ENCODE data around the gene C10orf120. TPM values are rescaled to one million over a fixed set of nuclear protein-coding genes. Genes with fewer than 3 reads are reported as not detected.

The C10orf120 gene
- not detected for total RNA-seq
- not detected for polyA plus RNA-seq
- long read RNA-seq, donor 1: 0 reads
- long read RNA-seq, donor 2: 0 reads
- long read RNA-seq, donor 3: 0 reads
- long read RNA-seq, donor 4: 0 reads

DNA sequence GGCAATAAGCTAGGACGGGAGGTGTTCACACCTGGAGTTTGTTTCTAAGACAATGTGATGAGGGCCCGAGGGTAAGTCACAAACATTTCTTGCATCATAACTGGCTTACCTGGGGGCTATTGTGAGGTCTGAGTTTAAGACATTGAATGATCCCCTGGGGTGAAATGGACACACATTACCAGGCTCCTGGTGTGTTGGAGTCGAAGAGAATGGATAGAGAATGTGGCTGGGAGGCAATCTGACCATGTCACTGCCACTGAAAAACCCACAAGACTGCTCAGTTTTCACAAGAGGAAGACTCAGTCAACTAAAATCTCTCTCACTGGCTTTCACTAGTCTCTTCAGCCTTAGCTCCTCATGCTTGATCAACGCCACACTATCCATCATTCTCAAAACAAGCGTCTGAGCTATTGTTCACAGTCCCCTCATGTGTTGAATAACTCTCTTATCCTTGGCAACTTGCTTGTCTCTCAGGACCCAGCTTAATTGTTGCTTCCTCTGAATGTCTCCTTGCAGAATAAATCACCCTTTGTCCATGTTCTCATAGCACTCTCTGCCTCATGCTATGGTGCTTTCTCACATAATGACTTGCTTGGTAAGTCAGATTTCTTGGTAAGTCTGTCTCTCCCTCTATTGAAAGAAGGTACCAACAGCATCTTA, at the start of gene C10orf120:
Gene C10orf120, minus strand, starts transcription at position 51 of the 660 bp plus-strand sequence. CDS start 56 bp downstream, outside the sequence.
- no peak within 1 kb of the TSS for H3K27ac ChIP-seq (ENCODE audit: low read length)
- ATAC-seq (no peak), DNase-seq (no peak)
- no peaks in the 10 kb centered on the region for H3K27me3 ChIP-seq (ENCODE audit: control insufficient read depth, insufficient read depth)
- intact Hi-C loops (cut with DNase I): loop anchor here (2.0 to 10.0 kb wide), 6 partner anchors 48 to 403 kb away; partner anchors contain the start of gene DMBT1 (in 1 of the 4)
- no peaks in the 10 kb centered on the region for H3K9me3 ChIP-seq (ENCODE audit: control insufficient read depth, low read length)
- H3K4me1 ChIP-seq (ENCODE audit: control insufficient read depth, insufficient read depth, low read length): no peaks in the 10 kb centered on the region
- WGBS: 77% methylated on average over 5 of the region's 5 CpGs
- no peak within 1 kb of the TSS for H3K4me3 ChIP-seq (ENCODE audit: low read length)

DNA sequence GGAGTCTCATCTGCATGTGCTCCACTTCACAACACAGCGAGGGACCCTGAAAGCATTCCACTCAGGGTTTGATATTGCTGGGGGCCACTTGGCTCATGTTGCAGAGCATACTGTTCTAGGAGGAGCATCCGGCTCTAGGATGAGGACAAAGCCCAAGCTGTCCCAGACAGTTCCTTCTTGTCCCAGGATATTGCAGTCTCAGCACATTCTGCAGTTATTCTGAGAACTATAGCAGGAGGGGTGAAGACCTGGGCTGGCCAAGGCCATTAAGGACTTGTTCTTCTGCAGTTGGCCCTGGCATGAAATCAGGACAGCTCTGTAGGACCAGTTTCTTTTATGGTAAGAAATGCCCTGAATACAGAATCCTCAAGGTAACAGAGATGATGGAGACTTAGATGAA, 48.9 kb upstream of the C10orf120 start:
- Histone ChIP-seq H3K27me3 (ENCODE audit: control insufficient read depth, insufficient read depth) (no peaks in the 10 kb centered on the region), H3K4me1 (ENCODE audit: control insufficient read depth, insufficient read depth, low read length) (no peaks in the 10 kb centered on the region), H3K27ac (ENCODE audit: low read length) (no peak overlapping the region), H3K4me3 (ENCODE audit: low read length) (no peak overlapping the region), H3K9me3 (ENCODE audit: control insufficient read depth, low read length) (no peaks in the 10 kb centered on the region)
- intact Hi-C loops (cut with DNase I): no loop called here
- DNase-seq (no peak), ATAC-seq (no peak)
- 51% methylated on average over 2 of the region's 2 CpGs for WGBS

DNA sequence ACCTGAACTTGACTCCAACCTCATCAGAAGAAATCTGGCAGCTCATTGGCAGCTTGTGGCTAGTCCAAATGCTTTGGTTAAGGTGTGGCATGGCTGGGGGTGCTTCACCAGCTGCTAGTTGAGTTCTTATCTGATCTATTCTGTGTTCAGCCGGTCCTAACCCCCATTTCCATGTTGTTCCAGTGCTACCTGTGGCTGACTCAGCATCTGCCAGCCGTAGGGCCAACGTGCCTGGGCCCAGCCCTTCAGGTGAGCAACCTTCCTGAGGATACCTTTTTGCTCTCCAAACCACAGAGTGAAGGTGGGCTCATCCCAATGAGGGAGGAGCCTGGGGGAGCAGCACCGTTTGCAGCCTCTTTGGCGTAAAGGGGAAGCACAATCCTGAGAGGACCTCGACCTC, 46.8 kb upstream of the C10orf120 start:
- 55% methylated on average over 6 of the region's 6 CpGs for WGBS
- intact Hi-C loops (cut with DNase I): no loop called here
- H3K9me3 ChIP-seq (ENCODE audit: control insufficient read depth, low read length): no peaks in the 10 kb centered on the region
- H3K4me3 ChIP-seq (ENCODE audit: low read length): no peak overlapping the region
- H3K4me1 ChIP-seq (ENCODE audit: control insufficient read depth, insufficient read depth, low read length): no peaks in the 10 kb centered on the region
- no peak overlapping the region for H3K27ac ChIP-seq (ENCODE audit: low read length)
- H3K27me3 ChIP-seq (ENCODE audit: control insufficient read depth, insufficient read depth): no peaks in the 10 kb centered on the region
- ATAC-seq (no peak), DNase-seq (no peak)

DNA sequence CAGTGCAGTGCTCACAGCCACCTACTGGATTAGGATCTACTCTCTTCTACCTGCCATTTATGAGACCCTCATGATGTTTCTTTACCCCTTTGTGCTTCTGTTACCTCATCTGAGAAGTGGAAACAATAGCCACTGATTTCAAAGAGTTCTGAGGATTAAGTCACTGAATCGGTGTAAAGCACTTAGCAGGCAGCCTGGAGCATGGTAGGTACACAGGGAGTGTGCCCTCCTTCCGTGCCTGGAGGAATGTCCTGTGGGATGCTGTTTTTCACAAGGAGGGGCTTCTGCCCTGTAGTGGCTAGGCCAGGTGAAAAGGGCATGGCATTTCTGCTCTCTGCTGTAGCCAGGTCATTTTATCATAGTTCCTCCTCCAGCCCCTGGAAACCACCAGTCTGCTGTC, 44.6 kb upstream of the C10orf120 start:
- Histone ChIP-seq H3K9me3 (ENCODE audit: control insufficient read depth, low read length) (no peaks in the 10 kb centered on the region), H3K27me3 (ENCODE audit: control insufficient read depth, insufficient read depth) (no peaks in the 10 kb centered on the region), H3K4me3 (ENCODE audit: low read length) (no peak overlapping the region), H3K4me1 (ENCODE audit: control insufficient read depth, insufficient read depth, low read length) (no peaks in the 10 kb centered on the region), H3K27ac (ENCODE audit: low read length) (no peak overlapping the region)
- WGBS: 61% methylated on average over 2 of the region's 2 CpGs
- intact Hi-C loops (cut with DNase I): no loop called here
- DNase-seq (no peak), ATAC-seq (no peak)

- no peak for DNase-seq
Measured at GRCh38 chr10:122740640-122741039, 41.0 kb upstream of the C10orf120 start.

DNA sequence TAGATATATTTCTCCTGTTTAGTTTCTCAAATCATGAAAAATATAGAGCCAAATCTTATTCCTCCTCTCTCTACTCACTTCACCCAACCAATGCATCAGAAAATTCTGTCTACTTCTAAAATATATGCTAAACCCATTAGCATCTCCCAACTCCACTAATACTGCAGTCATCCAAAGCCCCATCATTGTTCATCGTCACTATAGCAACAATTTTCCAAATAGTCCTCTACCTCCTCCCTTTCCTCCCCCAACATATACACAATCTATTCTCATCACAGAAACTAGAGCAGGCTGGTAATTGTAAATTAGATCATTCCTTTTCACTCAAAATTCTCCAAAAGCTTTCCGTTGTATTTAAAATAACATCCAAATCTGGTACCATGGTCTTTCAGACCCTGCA, 38.4 kb upstream of the C10orf120 start:
- H3K4me3 ChIP-seq (ENCODE audit: low read length): no peak overlapping the region
- 86% methylated on average over 2 of the region's 2 CpGs for WGBS
- no peaks in the 10 kb centered on the region for H3K27me3 ChIP-seq (ENCODE audit: control insufficient read depth, insufficient read depth)
- no peak overlapping the region for H3K27ac ChIP-seq (ENCODE audit: low read length)
- DNase-seq (no peak), ATAC-seq (no peak)
- no peaks in the 10 kb centered on the region for H3K4me1 ChIP-seq (ENCODE audit: control insufficient read depth, insufficient read depth, low read length)
- no peaks in the 10 kb centered on the region for H3K9me3 ChIP-seq (ENCODE audit: control insufficient read depth, low read length)
- intact Hi-C loops (cut with DNase I): no loop called here

More at GRCh38 chr10:122740640-122741039, 41.0 kb upstream of the C10orf120 start:
- Histone ChIP-seq H3K27me3 (ENCODE audit: control insufficient read depth, insufficient read depth) (no peaks in the 10 kb centered on the region), H3K4me3 (ENCODE audit: low read length) (no peak overlapping the region), H3K4me1 (ENCODE audit: control insufficient read depth, insufficient read depth, low read length) (no peaks in the 10 kb centered on the region), H3K27ac (ENCODE audit: low read length) (no peak overlapping the region), H3K9me3 (ENCODE audit: control insufficient read depth, low read length) (no peaks in the 10 kb centered on the region)
- WGBS: 69% methylated on average over 2 of the region's 2 CpGs
- intact Hi-C loops (cut with DNase I): no loop called here
- no peak for ATAC-seq

- intact Hi-C loops (cut with DNase I): no loop called here
- no peak overlapping the region for H3K4me3 ChIP-seq (ENCODE audit: low read length)
- DNase-seq (no peak), ATAC-seq (no peak)
- no peaks in the 10 kb centered on the region for H3K27me3 ChIP-seq (ENCODE audit: control insufficient read depth, insufficient read depth)
- H3K9me3 ChIP-seq (ENCODE audit: control insufficient read depth, low read length): no peaks in the 10 kb centered on the region
- H3K4me1 ChIP-seq (ENCODE audit: control insufficient read depth, insufficient read depth, low read length): no peaks in the 10 kb centered on the region
- 81% methylated on average over 13 of the region's 13 CpGs for WGBS
- no peak overlapping the region for H3K27ac ChIP-seq (ENCODE audit: low read length)
Measured at GRCh38 chr10:122733931-122734665, 34.5 kb upstream of the C10orf120 start.

GRCh38 chr10:122733443-122733842, 33.8 kb upstream of the C10orf120 start:
- intact Hi-C loops (cut with DNase I): no loop called here
- Histone ChIP-seq H3K4me1 (ENCODE audit: control insufficient read depth, insufficient read depth, low read length) (no peaks in the 10 kb centered on the region), H3K4me3 (ENCODE audit: low read length) (no peak overlapping the region), H3K27ac (ENCODE audit: low read length) (no peak overlapping the region), H3K27me3 (ENCODE audit: control insufficient read depth, insufficient read depth) (no peaks in the 10 kb centered on the region), H3K9me3 (ENCODE audit: control insufficient read depth, low read length) (no peaks in the 10 kb centered on the region)
- ATAC-seq (no peak), DNase-seq (no peak)
- WGBS: 52% methylated on average over 2 of the region's 2 CpGs

GRCh38 chr10:122730238-122730637, 30.6 kb upstream of the C10orf120 start:
- no peak for DNase-seq
- Histone ChIP-seq H3K4me1 (ENCODE audit: control insufficient read depth, insufficient read depth, low read length) (no peaks in the 10 kb centered on the region), H3K27ac (ENCODE audit: low read length) (no peak overlapping the region), H3K4me3 (ENCODE audit: low read length) (no peak overlapping the region), H3K9me3 (ENCODE audit: control insufficient read depth, low read length) (no peaks in the 10 kb centered on the region), H3K27me3 (ENCODE audit: control insufficient read depth, insufficient read depth) (no peaks in the 10 kb centered on the region)
- intact Hi-C loops (cut with DNase I): no loop called here
- 34% methylated on average over 6 of the region's 6 CpGs for WGBS
- ATAC-seq: no peak

DNA sequence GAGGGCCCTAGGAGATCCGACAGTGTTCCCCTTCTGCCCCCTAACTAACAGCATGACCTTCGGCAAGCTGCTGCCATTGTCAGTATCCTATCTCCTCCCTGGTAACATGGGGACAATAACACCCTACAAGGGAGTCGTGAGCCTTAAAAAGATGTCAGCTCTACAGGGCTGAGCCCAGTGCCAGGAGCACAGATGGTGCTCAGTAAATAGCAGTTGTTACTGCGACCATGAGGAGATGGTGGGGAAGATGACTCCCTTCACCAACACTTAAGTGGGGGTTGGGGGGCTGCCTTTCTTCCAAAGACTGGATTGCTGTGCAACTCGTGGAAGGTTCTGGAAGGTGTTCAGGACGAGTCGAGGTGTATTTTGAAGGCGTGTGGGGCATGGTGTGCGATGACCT, 29.5 kb upstream of the C10orf120 start:
- WGBS: 79% methylated on average over 9 of the region's 9 CpGs
- no peaks in the 10 kb centered on the region for H3K27me3 ChIP-seq (ENCODE audit: control insufficient read depth, insufficient read depth)
- DNase-seq: no peak
- intact Hi-C loops (cut with DNase I): no loop called here
- H3K9me3 ChIP-seq (ENCODE audit: control insufficient read depth, low read length): no peaks in the 10 kb centered on the region
- H3K4me1 ChIP-seq (ENCODE audit: control insufficient read depth, insufficient read depth, low read length): no peaks in the 10 kb centered on the region
- no peak for ATAC-seq
- no peak overlapping the region for H3K4me3 ChIP-seq (ENCODE audit: low read length)
- H3K27ac ChIP-seq (ENCODE audit: low read length): no peak overlapping the region

DNA sequence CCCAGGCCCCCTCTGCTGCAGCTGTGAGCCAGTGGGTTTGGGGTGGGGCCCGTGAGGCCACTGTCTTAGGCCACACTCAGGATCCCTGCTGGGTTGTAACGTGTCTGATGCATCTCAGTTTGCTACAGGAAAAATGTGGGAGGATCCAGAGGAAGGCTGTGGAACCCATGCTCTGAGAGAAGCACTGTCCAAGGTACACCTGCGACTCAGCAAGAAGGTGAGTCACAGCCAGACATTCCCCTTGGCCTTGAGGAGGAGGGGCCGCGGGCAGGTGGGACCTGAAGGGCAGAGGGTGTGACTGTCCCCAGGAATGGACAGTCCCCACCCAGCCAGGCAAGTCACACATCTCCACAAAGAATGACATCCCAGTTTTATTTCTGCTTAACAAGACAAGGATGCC, 27.8 kb upstream of the C10orf120 start:
- Histone ChIP-seq H3K27ac (ENCODE audit: low read length) (no peak overlapping the region), H3K9me3 (ENCODE audit: control insufficient read depth, low read length) (no peaks in the 10 kb centered on the region), H3K27me3 (ENCODE audit: control insufficient read depth, insufficient read depth) (no peaks in the 10 kb centered on the region), H3K4me1 (ENCODE audit: control insufficient read depth, insufficient read depth, low read length) (no peaks in the 10 kb centered on the region), H3K4me3 (ENCODE audit: low read length) (no peak overlapping the region)
- DNase-seq: no peak
- ATAC-seq: no peak
- WGBS: 71% methylated on average over 5 of the region's 5 CpGs
- intact Hi-C loops (cut with DNase I): no loop called here
